Measurements from ENCODE around the gene FKBP2.

FKBP2 gene

DNA sequence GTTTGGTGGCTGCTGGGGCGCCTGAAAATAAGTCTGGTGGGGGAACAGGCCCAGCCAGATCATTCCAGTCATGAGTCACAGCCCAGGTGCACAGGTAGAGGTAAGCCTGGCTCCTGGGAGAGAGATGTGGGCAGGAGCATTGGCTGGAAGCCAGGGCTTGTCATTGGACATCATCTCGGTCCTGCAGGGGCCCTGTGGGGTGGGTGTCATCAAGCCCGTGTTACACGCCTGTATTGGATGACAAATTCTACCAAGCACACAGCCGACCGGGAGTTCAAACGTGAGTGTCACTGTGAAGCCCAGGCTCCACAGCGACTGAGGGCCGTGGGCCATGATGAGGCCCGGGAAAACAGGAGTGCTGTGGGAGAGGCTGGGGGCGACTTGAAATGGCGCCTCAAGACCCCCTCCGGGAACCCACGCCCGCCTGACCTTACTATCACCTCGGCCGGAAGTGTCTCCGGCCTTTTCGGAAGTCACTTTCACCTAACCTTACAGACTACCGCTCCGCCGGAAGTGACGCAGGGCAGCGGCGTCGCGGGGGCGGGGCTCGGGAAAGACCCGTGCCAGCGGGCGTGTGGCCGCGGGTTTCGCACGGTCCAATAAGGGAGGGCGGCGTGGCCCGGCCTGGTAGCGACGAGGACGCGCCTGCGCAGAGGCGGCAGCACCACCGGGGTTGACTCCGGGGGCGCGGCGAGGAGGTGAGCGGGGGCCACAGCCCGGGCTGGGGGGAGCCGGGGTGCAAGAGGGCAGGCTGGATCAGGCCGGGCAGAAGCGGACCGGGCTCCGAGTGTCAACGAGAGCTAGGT lies at the start of gene FKBP2:
Gene FKBP2, plus strand, starts transcription at position 661 of the 806 bp plus-strand sequence. CDS start 1,293 bp downstream, outside the sequence.
- peaks cover 8% of the 10 kb centered on the region for H3K36me3 Mint-ChIP-seq (ENCODE audit: low read depth)
- H3K27me3 Mint-ChIP-seq (ENCODE audit: low read depth, poor library complexity) = no peaks in the 10 kb centered on the region
- peak within 1 kb of the TSS; percentile 97 for H3K27ac Mint-ChIP-seq
- peak within 1 kb of the TSS; percentile 87 for H3K4me3 Mint-ChIP-seq
- TF ChIP-seq, protein P1, sequence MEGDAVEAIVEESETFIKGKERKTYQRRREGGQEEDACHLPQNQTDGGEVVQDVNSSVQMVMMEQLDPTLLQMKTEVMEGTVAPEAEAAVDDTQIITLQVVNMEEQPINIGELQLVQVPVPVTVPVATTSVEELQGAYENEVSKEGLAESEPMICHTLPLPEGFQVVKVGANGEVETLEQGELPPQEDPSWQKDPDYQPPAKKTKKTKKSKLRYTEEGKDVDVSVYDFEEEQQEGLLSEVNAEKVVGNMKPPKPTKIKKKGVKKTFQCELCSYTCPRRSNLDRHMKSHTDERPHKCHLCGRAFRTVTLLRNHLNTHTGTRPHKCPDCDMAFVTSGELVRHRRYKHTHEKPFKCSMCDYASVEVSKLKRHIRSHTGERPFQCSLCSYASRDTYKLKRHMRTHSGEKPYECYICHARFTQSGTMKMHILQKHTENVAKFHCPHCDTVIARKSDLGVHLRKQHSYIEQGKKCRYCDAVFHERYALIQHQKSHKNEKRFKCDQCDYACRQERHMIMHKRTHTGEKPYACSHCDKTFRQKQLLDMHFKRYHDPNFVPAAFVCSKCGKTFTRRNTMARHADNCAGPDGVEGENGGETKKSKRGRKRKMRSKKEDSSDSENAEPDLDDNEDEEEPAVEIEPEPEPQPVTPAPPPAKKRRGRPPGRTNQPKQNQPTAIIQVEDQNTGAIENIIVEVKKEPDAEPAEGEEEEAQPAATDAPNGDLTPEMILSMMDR (IDR thresholded peaks at IDR 0.05) = no peak
- peak; percentile 96 for DNase-seq
- H3K9me3 Mint-ChIP-seq = no peaks in the 10 kb centered on the region
- H3K4me1 Mint-ChIP-seq = peaks cover 30% of the 10 kb centered on the region

DNA sequence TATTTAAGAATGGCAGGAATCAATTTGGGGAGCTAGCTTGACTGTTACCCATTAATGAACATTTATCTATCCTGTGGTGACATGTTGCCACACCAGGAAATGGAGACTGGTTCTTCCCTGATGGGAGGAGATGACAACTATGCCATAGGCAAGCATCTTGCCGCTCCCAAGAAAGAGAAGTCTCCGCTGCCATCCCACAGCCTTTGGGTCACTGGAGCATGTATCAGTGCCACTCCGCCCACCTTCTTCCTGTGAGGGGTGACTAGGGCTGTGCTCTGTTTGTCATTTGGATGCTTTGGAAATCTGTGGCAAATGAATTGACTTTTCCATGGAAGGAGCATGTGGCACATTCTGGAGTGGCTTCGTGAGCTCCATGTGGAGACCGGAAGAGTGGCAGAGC lies 48.5 kb upstream of the FKBP2 start:
- DNase-seq = no peak
- Mint-ChIP-seq H3K27me3 (ENCODE audit: low read depth, poor library complexity) (no peaks in the 10 kb centered on the region), H3K27ac (no peak overlapping the region), H3K4me3 (no peak overlapping the region), H3K4me1 (peaks cover 5% of the 10 kb centered on the region), H3K9me3 (no peaks in the 10 kb centered on the region), H3K36me3 (ENCODE audit: low read depth) (peaks cover 64% of the 10 kb centered on the region)
- TF ChIP-seq, protein P1 (IDR thresholded peaks at IDR 0.05) = no peak

DNA sequence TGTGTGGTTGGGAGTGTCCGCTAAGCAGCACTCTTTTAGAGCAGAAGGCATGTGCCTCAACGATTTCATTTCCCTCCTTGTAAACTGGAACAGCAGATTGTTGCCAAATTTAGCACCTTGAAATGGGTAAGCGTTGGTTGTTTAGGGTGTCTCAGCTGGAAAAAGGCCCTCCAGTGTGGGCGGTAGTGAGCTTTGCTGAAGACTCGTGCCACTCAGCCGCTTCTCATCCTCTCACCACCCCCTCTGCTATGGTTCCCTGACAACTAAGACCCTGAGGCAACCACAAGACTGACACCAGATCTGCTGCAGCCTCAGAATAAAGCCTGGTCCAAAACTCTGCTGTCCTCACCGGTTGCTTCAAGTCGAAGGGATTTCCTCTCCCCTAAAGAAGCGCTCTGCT lies 44.3 kb upstream of the FKBP2 start:
- H3K4me3 Mint-ChIP-seq = no peak overlapping the region
- H3K27ac Mint-ChIP-seq = peak overlapping the region; percentile 37
- TF ChIP-seq, protein P1 (IDR thresholded peaks at IDR 0.05) = no peak
- no peaks in the 10 kb centered on the region for H3K4me1 Mint-ChIP-seq
- no peak for DNase-seq
- no peaks in the 10 kb centered on the region for H3K27me3 Mint-ChIP-seq (ENCODE audit: low read depth, poor library complexity)
- peaks cover 69% of the 10 kb centered on the region for H3K36me3 Mint-ChIP-seq (ENCODE audit: low read depth)
- no peaks in the 10 kb centered on the region for H3K9me3 Mint-ChIP-seq

DNA sequence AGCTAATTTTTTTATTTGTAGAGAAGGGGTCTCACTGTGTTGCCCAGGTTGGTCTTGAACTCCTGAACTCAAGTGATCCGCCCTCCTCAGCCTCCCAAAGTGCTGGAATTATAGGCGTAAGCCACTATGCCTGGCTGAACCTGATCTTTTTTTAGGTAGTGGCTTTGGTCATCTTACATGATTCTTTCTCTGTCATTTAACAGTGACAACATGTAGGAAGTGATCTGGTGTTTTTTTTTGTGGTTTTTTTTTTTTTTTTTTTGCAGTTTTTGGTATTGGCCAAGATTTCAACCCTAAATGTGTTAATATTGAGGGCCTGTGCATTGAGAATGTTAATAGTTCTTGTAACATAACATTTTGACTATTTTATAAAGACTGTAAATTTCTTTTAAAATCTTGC lies 42.4 kb upstream of the FKBP2 start:
- peaks cover 73% of the 10 kb centered on the region for H3K36me3 Mint-ChIP-seq (ENCODE audit: low read depth)
- H3K4me3 Mint-ChIP-seq = no peak overlapping the region
- no peaks in the 10 kb centered on the region for H3K9me3 Mint-ChIP-seq

DNA sequence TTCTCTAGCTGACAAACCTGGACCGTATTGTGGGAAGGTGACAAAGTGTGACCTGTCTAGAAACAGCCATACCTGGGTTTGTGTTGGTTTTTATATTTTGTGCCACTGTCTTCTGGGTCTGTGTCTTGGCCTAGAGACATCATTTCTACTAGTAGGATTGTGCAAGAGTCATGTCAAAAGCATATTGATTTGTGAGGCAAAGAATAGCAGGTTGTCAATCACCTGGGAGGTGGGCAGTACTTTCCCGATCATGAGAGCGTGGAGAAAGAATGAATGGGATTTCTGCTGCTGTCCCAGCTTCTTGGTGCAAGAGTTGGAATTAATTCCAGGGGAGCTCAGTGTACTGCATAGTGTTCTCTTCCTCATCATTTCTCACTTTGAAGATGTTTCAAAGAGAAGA lies 39.4 kb upstream of the FKBP2 start:
- TF ChIP-seq, protein P1 (IDR thresholded peaks at IDR 0.05) = no peak
- Mint-ChIP-seq H3K27ac (peak overlapping the region; percentile 64), H3K27me3 (ENCODE audit: low read depth, poor library complexity) (no peaks in the 10 kb centered on the region), H3K9me3 (no peaks in the 10 kb centered on the region), H3K36me3 (ENCODE audit: low read depth) (peaks cover 62% of the 10 kb centered on the region), H3K4me1 (peaks cover 33% of the 10 kb centered on the region), H3K4me3 (no peak overlapping the region)
- DNase-seq = no peak

More for the DNA sequence above, 42.4 kb upstream of the FKBP2 start:
- TF ChIP-seq, protein P1 (IDR thresholded peaks at IDR 0.05) = no peak
- Mint-ChIP-seq H3K4me1 (peaks cover 10% of the 10 kb centered on the region), H3K27me3 (ENCODE audit: low read depth, poor library complexity) (no peaks in the 10 kb centered on the region), H3K27ac (no peak overlapping the region)
- no peak for DNase-seq

DNA sequence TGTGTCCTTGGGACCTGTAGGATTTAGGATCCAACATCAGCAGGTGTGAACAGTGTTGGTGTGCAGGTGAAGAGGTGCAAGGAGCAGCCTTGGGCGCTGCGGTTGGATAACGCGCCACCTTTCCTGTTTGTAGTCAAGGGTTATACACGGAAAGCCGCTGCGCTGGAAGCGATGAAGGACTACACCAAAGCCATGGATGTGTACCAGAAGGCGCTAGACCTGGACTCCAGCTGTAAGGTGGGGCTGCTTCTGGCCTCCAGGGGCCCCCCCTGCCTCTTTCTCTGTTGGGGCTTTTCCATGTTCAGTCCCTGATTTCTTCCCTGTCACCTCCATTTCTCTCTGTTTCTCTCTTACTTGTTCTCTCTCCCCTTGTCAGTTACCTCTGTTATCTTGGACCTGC lies 37.9 kb upstream of the FKBP2 start:
- peaks cover 49% of the 10 kb centered on the region for H3K36me3 Mint-ChIP-seq (ENCODE audit: low read depth)
- peaks cover 44% of the 10 kb centered on the region for H3K4me1 Mint-ChIP-seq

More for the DNA sequence above, 37.9 kb upstream of the FKBP2 start:
- no peaks in the 10 kb centered on the region for H3K27me3 Mint-ChIP-seq (ENCODE audit: low read depth, poor library complexity)
- no peaks in the 10 kb centered on the region for H3K9me3 Mint-ChIP-seq
- DNase-seq = no peak
- H3K4me3 Mint-ChIP-seq = no peak overlapping the region
- H3K27ac Mint-ChIP-seq = peak overlapping the region; percentile 98
- TF ChIP-seq, protein P1 (IDR thresholded peaks at IDR 0.05) = no peak

Measured in nephron progenitor cell (in vitro differentiated cells).